ENCODE results near the gene GATA6.
A peak's percentile ranks its signal among the peaks of the same experiment; 100 is the strongest.

The GATA6 gene

GRCh38 chr18:22169011-22169888 lies at the start of gene GATA6:
TSS of gene GATA6 (plus strand) at chr18:22169589. CDS start at chr18:22171145, 1,556 bp downstream.
- peaks cover 43% of the 10 kb centered on the region for H3K27me3 ChIP-seq (ENCODE audit: insufficient read depth, poor library complexity, severe bottlenecking)
- DNase-seq (ENCODE audit: low spot score): peak; percentile 79

GRCh38 chr18:22124970-22125369 lies 44.4 kb upstream of the GATA6 start:
- no peaks in the 10 kb centered on the region for H3K36me3 ChIP-seq (ENCODE audit: low read depth)
- H3K4me1 ChIP-seq (ENCODE audit: insufficient read depth, poor library complexity, severe bottlenecking): no peaks in the 10 kb centered on the region
- no peak for TF ChIP-seq CTCF (IDR thresholded peaks at IDR 0.05; ENCODE audit: poor library complexity, severe bottlenecking)
- DNase-seq (ENCODE audit: low spot score): no peak
- no peaks in the 10 kb centered on the region for H3K9me3 ChIP-seq (ENCODE audit: severe bottlenecking)
- no peak overlapping the region for H3K27ac ChIP-seq (ENCODE audit: poor library complexity, severe bottlenecking)
- no peaks in the 10 kb centered on the region for H3K27me3 ChIP-seq (ENCODE audit: insufficient read depth, poor library complexity, severe bottlenecking)
- ATAC-seq (ENCODE audit: low read depth): no peak
- H3K4me3 ChIP-seq (ENCODE audit: severe bottlenecking): no peak overlapping the region

More at GRCh38 chr18:22169011-22169888, at the start of gene GATA6:
- no peaks in the 10 kb centered on the region for H3K9me3 ChIP-seq (ENCODE audit: severe bottlenecking)
- H3K36me3 ChIP-seq (ENCODE audit: low read depth): peaks cover 5% of the 10 kb centered on the region; the same call in 1 of the 2 replicates
- peaks cover 9% of the 10 kb centered on the region for H3K4me1 ChIP-seq (ENCODE audit: insufficient read depth, poor library complexity, severe bottlenecking)
- peak; percentile 73 for ATAC-seq (ENCODE audit: low read depth)
- peak within 1 kb of the TSS; percentile 82 for H3K4me3 ChIP-seq (ENCODE audit: severe bottlenecking)
- TF ChIP-seq CTCF (IDR thresholded peaks at IDR 0.05; ENCODE audit: poor library complexity, severe bottlenecking): peak; percentile 76
- peak within 1 kb of the TSS; percentile 41 for H3K27ac ChIP-seq (ENCODE audit: poor library complexity, severe bottlenecking)

GRCh38 chr18:22128954-22129353 lies 40.4 kb upstream of the GATA6 start:
- no peak overlapping the region for H3K4me3 ChIP-seq (ENCODE audit: severe bottlenecking)
- H3K27me3 ChIP-seq (ENCODE audit: insufficient read depth, poor library complexity, severe bottlenecking): no peaks in the 10 kb centered on the region
- ATAC-seq (ENCODE audit: low read depth): no peak
- TF ChIP-seq CTCF (IDR thresholded peaks at IDR 0.05; ENCODE audit: poor library complexity, severe bottlenecking): no peak
- H3K36me3 ChIP-seq (ENCODE audit: low read depth): no peaks in the 10 kb centered on the region
- H3K27ac ChIP-seq (ENCODE audit: poor library complexity, severe bottlenecking): no peak overlapping the region
- no peaks in the 10 kb centered on the region for H3K9me3 ChIP-seq (ENCODE audit: severe bottlenecking)
- no peak for DNase-seq (ENCODE audit: low spot score)
- H3K4me1 ChIP-seq (ENCODE audit: insufficient read depth, poor library complexity, severe bottlenecking): no peaks in the 10 kb centered on the region

GRCh38 chr18:22129778-22130177 lies 39.6 kb upstream of the GATA6 start:
- H3K4me1 ChIP-seq (ENCODE audit: insufficient read depth, poor library complexity, severe bottlenecking): no peaks in the 10 kb centered on the region
- H3K27me3 ChIP-seq (ENCODE audit: insufficient read depth, poor library complexity, severe bottlenecking): no peaks in the 10 kb centered on the region
- DNase-seq (ENCODE audit: low spot score) (no peak), ATAC-seq (ENCODE audit: low read depth) (no peak)
- H3K4me3 ChIP-seq (ENCODE audit: severe bottlenecking): no peak overlapping the region
- H3K36me3 ChIP-seq (ENCODE audit: low read depth): no peaks in the 10 kb centered on the region
- H3K9me3 ChIP-seq (ENCODE audit: severe bottlenecking): no peaks in the 10 kb centered on the region
- H3K27ac ChIP-seq (ENCODE audit: poor library complexity, severe bottlenecking): no peak overlapping the region
- no peak for TF ChIP-seq CTCF (IDR thresholded peaks at IDR 0.05; ENCODE audit: poor library complexity, severe bottlenecking)

- Histone ChIP-seq H3K27me3 (ENCODE audit: insufficient read depth, poor library complexity, severe bottlenecking) (no peaks in the 10 kb centered on the region), H3K27ac (ENCODE audit: poor library complexity, severe bottlenecking) (no peak overlapping the region), H3K4me1 (ENCODE audit: insufficient read depth, poor library complexity, severe bottlenecking) (no peaks in the 10 kb centered on the region), H3K9me3 (ENCODE audit: severe bottlenecking) (no peaks in the 10 kb centered on the region), H3K36me3 (ENCODE audit: low read depth) (no peaks in the 10 kb centered on the region), H3K4me3 (ENCODE audit: severe bottlenecking) (no peak overlapping the region)
- ATAC-seq (ENCODE audit: low read depth): no peak
- no peak for TF ChIP-seq CTCF (IDR thresholded peaks at IDR 0.05; ENCODE audit: poor library complexity, severe bottlenecking)
- DNase-seq (ENCODE audit: low spot score): no peak
Observed at GRCh38 chr18:22132258-22132657, 37.1 kb upstream of the GATA6 start.

All from RWPE2 (cell line).